HG03354 (cell line): Measurements from ENCODE around the gene PHKA2.
"Not testable (repeated sequence)": the region's sequence is repeated elsewhere in the genome, so short reads cannot be mapped to it uniquely, and the experiment has no call there.

Source experiments
- ATAC-seq: cut with Tn5 transposase; IDR thresholded peaks from one replicate; pipeline ENCODE4 v1.9.1; 2021; ENCODE audit warnings: mild to moderate bottlenecking; ENCODE audit not compliant: unreplicated experiment, poor library complexity, severe bottlenecking

PHKA2 gene

GRCh38 chrX:18874560-18875255 is 109.2 kb downstream of the PHKA2 start:
- ATAC-seq, result no peak

- no peak for ATAC-seq
Measured at GRCh38 chrX:18873836-18874235, 110.1 kb downstream of the PHKA2 start.

GRCh38 chrX:18873189-18873791 is 110.6 kb downstream of the PHKA2 start:
- ATAC-seq, result no peak

- ATAC-seq, result no peak
Measured at GRCh38 chrX:18872621-18873020, 111.3 kb downstream of the PHKA2 start.

- no peak for ATAC-seq
Measured at GRCh38 chrX:18871970-18872369, 111.9 kb downstream of the PHKA2 start.

GRCh38 chrX:18871161-18871890 is 112.6 kb downstream of the PHKA2 start:
- no peak for ATAC-seq

- ATAC-seq, result no peak
Measured at GRCh38 chrX:18864390-18864920, 119.5 kb downstream of the PHKA2 start.

- no peak for ATAC-seq
Measured at GRCh38 chrX:18861511-18861910, 122.4 kb downstream of the PHKA2 start.

GRCh38 chrX:18856645-18856997 is 127.3 kb downstream of the PHKA2 start:
- no peak for ATAC-seq

GRCh38 chrX:18855919-18856644 is 127.8 kb downstream of the PHKA2 start:
- ATAC-seq, result peak; percentile 88

- not testable (repeated sequence) for ATAC-seq
Measured at GRCh38 chrX:18847901-18848300, 136.0 kb downstream of the PHKA2 start.
